ENCODE data around the gene SETMAR. TPM values are rescaled to one million over a fixed set of nuclear protein-coding genes. Genes with fewer than 3 reads are reported as not detected.

Gene SETMAR
- total RNA-seq, 1 donor from 2014 or later: 34.5 TPM

DNA sequence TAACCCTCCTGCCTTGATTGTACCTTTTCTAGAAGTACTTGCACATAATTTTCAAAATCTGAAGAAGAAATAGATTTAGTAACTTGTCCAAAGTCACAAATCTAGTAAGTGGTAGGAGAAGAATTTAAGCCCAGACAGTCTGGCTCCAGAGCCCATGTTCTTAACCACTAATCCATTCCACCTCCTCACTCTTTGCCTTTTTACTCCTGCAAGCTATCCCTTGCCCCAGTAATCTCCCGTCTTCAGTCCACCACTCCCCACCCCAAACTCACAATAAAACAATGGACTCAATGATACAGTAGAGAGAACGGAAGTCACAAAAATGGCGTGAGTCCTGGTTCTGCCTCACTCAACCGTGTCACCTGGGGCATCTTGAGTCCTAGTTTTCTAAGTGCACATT is 48.7 kb downstream of the SETMAR start:
- no peaks in the 10 kb centered on the region for H3K27me3 Mint-ChIP-seq
- H3K4me1 Mint-ChIP-seq (ENCODE audit: unreplicated experiment): peaks cover 34% of the 10 kb centered on the region
- no peaks in the 10 kb centered on the region for H3K36me3 Mint-ChIP-seq
- no peaks in the 10 kb centered on the region for H3K9me3 Mint-ChIP-seq
- H3K4me3 Mint-ChIP-seq: no peak overlapping the region
- no peak for DNase-seq (ENCODE audit: extremely low spot score, unreplicated experiment)
- no peak overlapping the region for H3K27ac Mint-ChIP-seq
- TF ChIP-seq, protein P1, sequence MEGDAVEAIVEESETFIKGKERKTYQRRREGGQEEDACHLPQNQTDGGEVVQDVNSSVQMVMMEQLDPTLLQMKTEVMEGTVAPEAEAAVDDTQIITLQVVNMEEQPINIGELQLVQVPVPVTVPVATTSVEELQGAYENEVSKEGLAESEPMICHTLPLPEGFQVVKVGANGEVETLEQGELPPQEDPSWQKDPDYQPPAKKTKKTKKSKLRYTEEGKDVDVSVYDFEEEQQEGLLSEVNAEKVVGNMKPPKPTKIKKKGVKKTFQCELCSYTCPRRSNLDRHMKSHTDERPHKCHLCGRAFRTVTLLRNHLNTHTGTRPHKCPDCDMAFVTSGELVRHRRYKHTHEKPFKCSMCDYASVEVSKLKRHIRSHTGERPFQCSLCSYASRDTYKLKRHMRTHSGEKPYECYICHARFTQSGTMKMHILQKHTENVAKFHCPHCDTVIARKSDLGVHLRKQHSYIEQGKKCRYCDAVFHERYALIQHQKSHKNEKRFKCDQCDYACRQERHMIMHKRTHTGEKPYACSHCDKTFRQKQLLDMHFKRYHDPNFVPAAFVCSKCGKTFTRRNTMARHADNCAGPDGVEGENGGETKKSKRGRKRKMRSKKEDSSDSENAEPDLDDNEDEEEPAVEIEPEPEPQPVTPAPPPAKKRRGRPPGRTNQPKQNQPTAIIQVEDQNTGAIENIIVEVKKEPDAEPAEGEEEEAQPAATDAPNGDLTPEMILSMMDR (conservative IDR thresholded peaks at IDR 0.05): no peak

DNA sequence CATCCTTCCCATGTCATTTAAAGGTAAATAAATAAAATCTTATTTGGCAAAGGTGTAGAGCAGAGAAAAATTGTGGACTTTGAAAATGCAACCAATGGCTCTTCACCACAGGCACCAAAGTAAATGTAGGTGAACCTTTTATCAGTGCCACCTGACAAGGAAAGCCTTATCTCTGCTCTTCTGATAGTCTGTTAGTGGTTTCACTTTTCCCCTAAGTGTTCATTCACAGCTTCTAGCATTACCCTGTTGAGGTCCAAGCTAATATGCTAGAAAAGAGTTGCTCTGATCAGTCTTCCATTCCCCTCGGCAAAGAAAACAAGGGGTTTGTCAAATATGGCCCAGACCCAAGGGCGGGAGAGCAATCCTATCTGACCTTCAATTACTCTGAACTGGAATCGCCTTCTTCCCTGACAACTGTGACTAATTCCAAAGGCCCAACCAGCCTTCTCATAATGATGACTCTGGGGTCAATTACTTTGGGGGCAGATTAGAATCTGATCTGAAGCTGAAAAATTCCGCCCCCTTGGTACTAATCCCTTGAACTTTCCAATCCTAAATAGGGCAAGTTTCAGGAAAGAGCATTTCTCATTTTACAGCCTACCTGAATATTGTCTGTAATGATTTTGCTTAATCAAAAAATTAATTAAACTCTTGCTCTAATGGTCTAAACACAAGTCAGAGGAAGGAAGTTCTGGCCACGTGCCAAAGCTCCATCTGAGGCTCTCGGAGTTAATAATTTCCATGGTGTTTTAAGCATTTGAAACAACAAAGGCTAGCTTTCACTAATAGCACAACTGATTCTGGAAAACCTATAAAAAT is 52.4 kb downstream of the SETMAR start:
- H3K36me3 Mint-ChIP-seq: peaks cover 4% of the 10 kb centered on the region
- H3K4me3 Mint-ChIP-seq: peak overlapping the region; percentile 68
- TF ChIP-seq, protein P1 (conservative IDR thresholded peaks at IDR 0.05): no peak
- DNase-seq (ENCODE audit: extremely low spot score, unreplicated experiment): no peak
- no peaks in the 10 kb centered on the region for H3K9me3 Mint-ChIP-seq
- no peaks in the 10 kb centered on the region for H3K27me3 Mint-ChIP-seq
- peak overlapping the region; percentile 22 for H3K27ac Mint-ChIP-seq
- H3K4me1 Mint-ChIP-seq (ENCODE audit: unreplicated experiment): peaks cover 36% of the 10 kb centered on the region

DNA sequence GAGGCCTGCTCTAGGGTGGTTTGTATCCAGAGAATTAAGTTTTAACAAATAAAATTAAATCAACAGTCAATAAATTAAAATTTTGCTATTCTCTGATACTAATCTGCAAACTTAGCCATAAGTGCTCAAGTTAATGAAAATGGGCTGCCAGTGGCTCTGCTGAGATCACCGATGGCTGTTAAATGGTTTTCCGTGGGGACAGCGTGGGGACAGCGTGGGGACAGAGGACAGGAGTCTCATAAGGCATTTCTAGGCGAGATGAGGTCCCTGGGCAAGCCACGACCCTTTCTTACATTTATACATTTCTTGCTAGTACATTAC is 53.0 kb downstream of the SETMAR start:
- Mint-ChIP-seq H3K27ac (no peak overlapping the region), H3K27me3 (no peaks in the 10 kb centered on the region)

DNA sequence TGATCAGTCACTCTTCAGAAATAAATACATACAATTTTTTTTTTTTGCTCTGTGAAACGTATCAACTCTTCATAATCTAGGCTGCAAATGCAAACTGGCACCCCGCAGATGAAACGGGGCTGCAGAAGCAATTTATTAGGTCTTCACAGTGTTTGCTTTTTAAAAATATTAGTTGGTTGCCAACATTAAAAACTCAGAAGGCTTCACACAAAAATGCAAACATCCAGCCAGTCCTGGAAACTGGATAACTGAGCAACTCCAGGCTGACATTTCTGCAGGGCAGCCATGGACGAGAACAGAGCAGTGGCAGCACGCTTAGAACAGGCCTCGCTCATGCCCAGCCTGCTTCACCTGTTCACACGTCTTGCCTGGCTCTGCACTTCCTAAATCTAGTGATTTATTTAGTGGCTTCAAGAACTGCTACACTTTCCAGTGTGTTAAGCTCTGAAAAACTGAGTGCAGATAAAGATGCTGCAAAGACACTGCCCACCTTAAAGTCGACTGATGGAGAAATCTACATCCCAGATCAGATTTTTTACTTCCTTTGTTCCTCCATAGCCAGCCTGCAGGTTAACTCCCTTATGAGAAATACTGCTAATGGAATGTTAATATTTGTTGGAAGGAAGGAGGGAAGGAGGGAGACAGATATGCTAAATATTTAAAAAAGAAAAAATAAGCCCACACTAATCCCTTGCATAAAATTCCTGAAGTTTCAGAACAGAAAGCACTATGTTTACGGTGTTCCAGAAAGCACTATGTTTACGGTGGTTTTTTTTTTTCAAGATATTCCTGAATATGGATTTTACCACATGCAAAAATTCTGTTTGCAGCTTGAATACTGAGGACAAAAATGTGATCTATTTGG is 53.6 kb downstream of the SETMAR start:
- H3K27ac Mint-ChIP-seq: no peak overlapping the region
- H3K36me3 Mint-ChIP-seq: peaks cover 4% of the 10 kb centered on the region

More for the DNA sequence above, 53.0 kb downstream of the SETMAR start:
- no peaks in the 10 kb centered on the region for H3K9me3 Mint-ChIP-seq
- peaks cover 31% of the 10 kb centered on the region for H3K4me1 Mint-ChIP-seq (ENCODE audit: unreplicated experiment)
- TF ChIP-seq, protein P1 (conservative IDR thresholded peaks at IDR 0.05): no peak
- DNase-seq (ENCODE audit: extremely low spot score, unreplicated experiment): no peak
- peaks cover 4% of the 10 kb centered on the region for H3K36me3 Mint-ChIP-seq
- H3K4me3 Mint-ChIP-seq: no peak overlapping the region

DNA sequence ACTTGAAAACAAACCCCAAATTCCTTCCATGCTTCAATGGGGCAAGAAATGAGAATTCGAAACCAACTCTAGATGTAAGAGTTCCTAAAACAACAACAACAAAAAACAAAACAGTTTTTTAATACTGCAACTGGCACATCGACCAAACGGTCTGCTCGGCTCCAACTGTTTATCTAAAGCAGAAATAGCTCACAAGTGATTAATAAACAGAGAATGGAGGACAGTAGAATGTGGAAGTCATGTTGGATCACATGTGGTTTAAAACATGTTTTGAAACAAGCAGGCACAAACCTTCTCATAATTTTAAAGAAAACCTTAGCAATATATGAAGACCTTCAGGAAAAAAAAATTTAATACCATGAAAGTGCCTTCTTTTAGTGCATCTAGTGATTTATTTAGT is 55.1 kb downstream of the SETMAR start:
- Mint-ChIP-seq H3K27me3 (no peaks in the 10 kb centered on the region), H3K36me3 (peaks cover 12% of the 10 kb centered on the region), H3K27ac (peak overlapping the region; percentile 66), H3K4me1 (ENCODE audit: unreplicated experiment) (peaks cover 25% of the 10 kb centered on the region), H3K9me3 (no peaks in the 10 kb centered on the region), H3K4me3 (no peak overlapping the region)
- DNase-seq (ENCODE audit: extremely low spot score, unreplicated experiment): no peak
- TF ChIP-seq, protein P1 (conservative IDR thresholded peaks at IDR 0.05): no peak

More for the DNA sequence above, 53.6 kb downstream of the SETMAR start:
- TF ChIP-seq, protein P1 (conservative IDR thresholded peaks at IDR 0.05): no peak
- Mint-ChIP-seq H3K27me3 (no peaks in the 10 kb centered on the region), H3K4me1 (ENCODE audit: unreplicated experiment) (peaks cover 31% of the 10 kb centered on the region), H3K4me3 (no peak overlapping the region), H3K9me3 (no peaks in the 10 kb centered on the region)
- DNase-seq (ENCODE audit: extremely low spot score, unreplicated experiment): no peak
